ENCODE measurements around the gene AGXT. TPM values are rescaled to one million over a fixed set of nuclear protein-coding genes. Genes with fewer than 3 reads are reported as not detected.
"Not testable (repeated sequence)": the region's sequence is repeated elsewhere in the genome, so short reads cannot be mapped to it uniquely, and the experiment has no call there.

AGXT gene
- total and polyA plus RNA-seq, 10 donors = 0.61 to 4.5 (median 1.6) TPM; not detected in 1

DNA sequence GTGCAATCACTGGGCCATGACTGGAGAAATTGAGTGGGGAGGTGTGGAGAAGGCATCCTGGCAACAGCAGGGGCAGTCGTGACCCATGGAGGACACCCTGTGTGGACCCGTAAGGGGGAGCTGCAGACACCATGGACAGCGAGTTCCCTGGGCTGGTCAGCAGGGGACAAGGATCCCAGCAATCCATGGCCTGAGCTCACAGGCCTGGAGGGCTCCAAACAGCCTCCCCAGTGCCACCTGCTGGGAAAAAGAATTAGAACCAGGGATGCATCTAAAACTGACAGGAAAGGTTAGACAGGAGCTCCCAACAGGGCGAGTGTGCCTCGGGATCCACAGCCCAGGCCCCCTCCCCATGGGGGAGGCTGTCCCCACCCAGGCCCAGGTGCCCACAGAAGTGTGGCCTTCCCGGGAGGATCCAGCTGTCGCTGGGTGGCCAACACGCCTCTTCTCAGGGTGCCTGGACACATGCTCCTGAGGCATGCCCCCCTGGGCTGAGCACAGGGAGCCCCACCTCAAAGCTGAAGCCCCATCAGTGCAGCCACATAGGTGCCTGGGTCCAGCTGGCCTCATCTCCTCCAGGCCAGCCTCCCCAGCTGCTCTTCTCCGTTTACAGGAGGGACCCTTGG, 28.1 kb upstream of the AGXT start:
- Histone ChIP-seq H3K4me1 (no peaks in the 10 kb centered on the region), H3K27ac (no peak overlapping the region), H3K9me3 (peaks cover 0 to 14% (median 3%) of the 10 kb centered on the region in 8 donors), H3K4me3 (no peak overlapping the region), H3K36me3 (no peaks in the 10 kb centered on the region), H3K27me3 (replicated peaks in 1 of 7) (peaks cover 0 to 32% (median 0%) of the 10 kb centered on the region in 7 donors)
- no peak for TF ChIP-seq POLR2A (IDR thresholded peaks at IDR 0.05)
- TF ChIP-seq, protein P1, sequence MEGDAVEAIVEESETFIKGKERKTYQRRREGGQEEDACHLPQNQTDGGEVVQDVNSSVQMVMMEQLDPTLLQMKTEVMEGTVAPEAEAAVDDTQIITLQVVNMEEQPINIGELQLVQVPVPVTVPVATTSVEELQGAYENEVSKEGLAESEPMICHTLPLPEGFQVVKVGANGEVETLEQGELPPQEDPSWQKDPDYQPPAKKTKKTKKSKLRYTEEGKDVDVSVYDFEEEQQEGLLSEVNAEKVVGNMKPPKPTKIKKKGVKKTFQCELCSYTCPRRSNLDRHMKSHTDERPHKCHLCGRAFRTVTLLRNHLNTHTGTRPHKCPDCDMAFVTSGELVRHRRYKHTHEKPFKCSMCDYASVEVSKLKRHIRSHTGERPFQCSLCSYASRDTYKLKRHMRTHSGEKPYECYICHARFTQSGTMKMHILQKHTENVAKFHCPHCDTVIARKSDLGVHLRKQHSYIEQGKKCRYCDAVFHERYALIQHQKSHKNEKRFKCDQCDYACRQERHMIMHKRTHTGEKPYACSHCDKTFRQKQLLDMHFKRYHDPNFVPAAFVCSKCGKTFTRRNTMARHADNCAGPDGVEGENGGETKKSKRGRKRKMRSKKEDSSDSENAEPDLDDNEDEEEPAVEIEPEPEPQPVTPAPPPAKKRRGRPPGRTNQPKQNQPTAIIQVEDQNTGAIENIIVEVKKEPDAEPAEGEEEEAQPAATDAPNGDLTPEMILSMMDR (IDR thresholded peaks at IDR 0.05 in 8 of 11, conservative IDR thresholded peaks at IDR 0.05 in 3 of 11) = peak; percentile 7 to 59 (median 40)
- intact Hi-C loops (cut with DNase I; ENCODE audit: low total_unique reads) = no loop called here
- no peak for DNase-seq
- WGBS, 5 donors = 32 to 53% (median 47%) methylated on average over 6 to 9 of the region's 9 CpGs

DNA sequence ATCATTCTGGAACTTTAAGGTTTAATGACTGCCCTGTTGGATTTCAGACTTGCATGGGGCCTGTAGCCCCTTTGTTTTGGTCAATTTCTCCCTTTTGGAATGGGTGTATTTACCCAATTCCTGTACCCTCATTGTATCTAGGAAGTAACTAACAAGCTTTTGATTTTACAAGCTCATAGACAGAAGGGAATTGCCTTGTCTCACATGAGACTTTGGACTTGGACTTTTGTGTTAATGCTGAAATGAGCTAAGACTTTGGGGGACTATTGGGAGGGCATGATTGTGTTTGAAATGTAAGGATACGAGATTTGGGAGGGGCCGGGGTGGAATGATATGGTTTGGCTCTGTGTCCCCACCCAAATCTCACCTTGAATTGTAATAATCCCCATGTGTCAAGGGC, 22.3 kb upstream of the AGXT start:
- H3K36me3 ChIP-seq; H3K4me1 ChIP-seq; DNase-seq; intact Hi-C loops (cut with DNase I; ENCODE audit: low total_unique reads); H3K27me3 ChIP-seq (replicated peaks in 1 of 7); H3K4me3 ChIP-seq; H3K27ac ChIP-seq: not testable (repeated sequence)
- H3K9me3 ChIP-seq = peaks cover 0 to 14% (median 3%) of the 10 kb centered on the region in 8 donors
- 79 to 95% (median 85%) methylated on average over 2 of the region's 2 CpGs for WGBS, 5 donors

DNA sequence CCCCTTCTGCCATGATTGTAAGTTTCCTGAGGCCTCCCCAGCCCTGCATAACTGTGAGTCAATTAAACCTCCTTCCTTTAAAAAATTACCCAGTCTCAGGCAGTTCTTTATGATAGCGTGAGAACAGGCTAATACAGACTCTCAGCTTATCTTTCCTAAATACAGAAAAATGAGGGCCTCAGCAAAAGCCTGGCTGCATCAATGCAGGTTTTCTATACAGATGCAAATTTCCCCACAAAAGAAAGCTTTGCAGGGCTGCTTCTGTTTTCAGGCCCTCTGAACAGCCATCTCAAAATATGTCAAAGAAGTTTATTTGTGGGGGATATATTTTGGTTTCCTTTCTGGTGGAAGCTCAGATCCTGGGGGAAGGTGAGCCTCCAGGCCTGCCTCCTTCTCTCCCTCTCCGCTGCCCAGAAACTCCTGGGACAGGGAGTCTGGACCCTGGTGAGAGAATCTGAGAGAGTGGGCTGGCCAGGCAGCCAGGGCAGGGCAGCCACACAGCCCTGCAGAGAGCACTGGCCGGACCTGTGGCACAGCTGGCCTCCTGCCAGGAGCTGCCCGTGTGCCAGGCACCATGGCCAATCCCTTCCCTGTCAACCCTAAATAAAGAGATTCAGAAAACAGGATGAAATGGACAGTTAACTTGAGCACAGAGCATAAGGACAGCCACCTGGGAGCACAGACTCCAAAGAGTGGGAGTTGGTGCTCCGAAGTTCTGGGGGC, 21.6 kb upstream of the AGXT start:
- no peak overlapping the region for H3K27ac ChIP-seq
- 88 to 92% (median 90%) methylated on average over 3 to 5 of the region's 5 CpGs for WGBS, 5 donors
- H3K4me1 ChIP-seq = peaks cover 0 to 10% (median 3%) of the 10 kb centered on the region in 6 donors
- no peaks in the 10 kb centered on the region for H3K36me3 ChIP-seq
- DNase-seq = no peak
- intact Hi-C loops (cut with DNase I; ENCODE audit: low total_unique reads) = no loop called here
- peaks cover 0 to 9% (median 0%) of the 10 kb centered on the region in 7 donors for H3K27me3 ChIP-seq (replicated peaks in 1 of 7)
- peaks cover 0 to 14% (median 3%) of the 10 kb centered on the region in 8 donors for H3K9me3 ChIP-seq
- no peak overlapping the region for H3K4me3 ChIP-seq
- no peak for TF ChIP-seq POLR2A (IDR thresholded peaks at IDR 0.05)
- TF ChIP-seq POLR2AphosphoS5 (IDR thresholded peaks at IDR 0.05) = no peak
- TF ChIP-seq, protein P1 (IDR thresholded peaks at IDR 0.05 in 8 of 11, conservative IDR thresholded peaks at IDR 0.05 in 3 of 11) = no peak

DNA sequence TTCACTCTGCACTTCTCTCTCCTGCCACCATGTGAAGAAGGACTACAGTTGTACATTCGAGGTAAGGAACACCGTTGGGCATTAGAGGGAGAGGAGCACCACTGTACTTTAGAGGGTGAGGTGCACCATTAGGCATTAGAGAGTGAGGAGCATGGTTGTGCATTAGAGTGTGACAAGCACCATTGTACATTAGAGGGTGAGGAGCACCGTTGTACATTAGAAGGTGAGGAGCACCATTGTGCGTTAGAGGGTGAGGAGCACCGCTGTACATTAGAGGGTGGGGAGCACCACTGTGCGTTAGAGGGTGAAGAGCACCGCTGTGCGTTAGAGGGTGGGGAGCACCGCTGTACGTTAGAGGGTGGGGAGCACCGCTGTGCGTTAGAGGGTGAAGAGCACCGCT, 20.8 kb upstream of the AGXT start:
- Histone ChIP-seq H3K27ac (no peak overlapping the region), H3K27me3 (replicated peaks in 1 of 7) (peaks cover 0 to 9% (median 0%) of the 10 kb centered on the region in 7 donors), H3K4me3 (no peak overlapping the region), H3K9me3 (peaks cover 0 to 14% (median 3%) of the 10 kb centered on the region in 8 donors), H3K4me1 (peaks cover 0 to 10% (median 3%) of the 10 kb centered on the region in 6 donors), H3K36me3 (no peaks in the 10 kb centered on the region)
- TF ChIP-seq, protein P1 (IDR thresholded peaks at IDR 0.05 in 8 of 11, conservative IDR thresholded peaks at IDR 0.05 in 3 of 11) = no peak
- TF ChIP-seq POLR2AphosphoS5 (IDR thresholded peaks at IDR 0.05) (no peak), POLR2A (IDR thresholded peaks at IDR 0.05) (no peak)
- DNase-seq = no peak
- 92 to 96% (median 92%) methylated on average over 13 of the region's 13 CpGs for WGBS, 5 donors
- intact Hi-C loops (cut with DNase I; ENCODE audit: low total_unique reads) = no loop called here
